ENCODE results near the gene FBH1.
A peak's percentile ranks its signal among the peaks of the same experiment; 100 is the strongest.
"Not testable (repeated sequence)": the region's sequence is repeated elsewhere in the genome, so short reads cannot be mapped to it uniquely, and the experiment has no call there.

FBH1 gene

GRCh38 chr10:5945561-5946418 is 55.7 kb downstream of the FBH1 start:
- TF ChIP-seq CTCF (IDR thresholded peaks at IDR 0.05; ENCODE audit: control extremely low read depth, extremely low read depth, low read depth, missing control alignments) = no peak
- DNase-seq (ENCODE audit: extremely low spot score) = no peak
- CTCF ChIA-PET = interaction anchor here (1.2 kb wide), 1 partner anchor 10 kb away, joined by 4 read pairs; no protein-coding TSS in a partner anchor
- POLR2A ChIA-PET = no interaction called here

- CTCF ChIA-PET; DNase-seq (ENCODE audit: extremely low spot score); POLR2A ChIA-PET: not testable (repeated sequence)
Observed at GRCh38 chr10:5946419-5946775, 56.4 kb downstream of the FBH1 start.

DNA sequence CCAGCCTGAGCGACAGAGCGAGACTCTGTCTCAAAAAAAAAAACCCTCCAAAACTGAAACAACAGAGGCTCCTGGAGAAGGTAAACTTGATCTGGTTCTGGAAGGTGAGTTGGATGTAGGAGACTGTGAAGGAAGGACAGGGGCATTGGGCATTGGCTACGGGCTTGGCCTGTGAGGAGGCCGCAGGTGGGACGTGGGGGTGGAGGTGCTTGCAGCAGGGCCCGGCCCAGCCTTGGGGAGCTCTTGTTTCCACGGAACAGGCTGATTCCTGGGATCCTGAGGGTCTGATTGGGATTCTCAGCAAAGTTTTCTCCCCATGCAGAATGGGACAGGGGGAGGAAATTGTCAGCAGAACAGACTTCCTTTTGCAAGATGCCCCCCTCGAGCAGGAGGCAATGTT is 56.7 kb downstream of the FBH1 start:
- DNase-seq (ENCODE audit: extremely low spot score) = no peak
- TF ChIP-seq CTCF (IDR thresholded peaks at IDR 0.05; ENCODE audit: control extremely low read depth, extremely low read depth, low read depth, missing control alignments) = no peak
- POLR2A ChIA-PET = no interaction called here
- CTCF ChIA-PET = no interaction called here

DNA sequence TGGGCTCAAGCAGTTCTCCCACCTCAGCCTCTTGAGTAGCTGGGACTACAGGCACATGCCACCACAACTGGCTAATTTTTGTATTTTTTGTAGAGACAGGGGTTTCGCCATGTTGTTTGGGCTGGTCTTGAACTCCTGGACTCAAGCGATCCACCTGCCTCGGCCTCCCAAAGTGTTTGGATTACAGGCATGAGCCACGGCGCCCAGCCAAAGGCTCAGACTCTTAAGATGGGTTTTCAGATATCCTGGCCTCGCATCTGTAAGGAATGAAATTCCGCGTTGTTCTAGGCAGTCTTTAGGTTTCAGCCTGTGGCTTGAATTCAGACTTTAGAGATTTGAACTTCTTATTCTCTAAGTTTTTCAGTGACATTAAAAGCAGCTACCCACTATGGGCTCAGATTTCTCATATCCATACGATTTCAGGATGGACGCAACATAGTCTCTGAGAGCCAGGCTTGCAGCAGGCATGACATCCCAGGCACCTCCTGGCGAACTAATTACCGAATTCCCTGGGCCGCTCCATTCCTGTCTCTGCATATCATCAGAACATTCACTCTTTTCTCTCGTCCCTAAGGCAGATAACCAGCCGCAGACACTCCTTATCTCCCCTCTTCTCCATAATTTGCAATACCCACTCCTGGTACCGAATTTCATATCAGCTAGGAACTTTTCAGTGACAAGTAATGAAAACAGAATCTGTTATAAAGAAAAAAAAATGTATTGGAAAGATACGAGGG is 57.6 kb downstream of the FBH1 start:
- ChIA-PET CTCF (no interaction called here), POLR2A (no interaction called here)
- no peak for DNase-seq (ENCODE audit: extremely low spot score)
- no peak for TF ChIP-seq CTCF (IDR thresholded peaks at IDR 0.05; ENCODE audit: control extremely low read depth, extremely low read depth, low read depth, missing control alignments)

- ChIA-PET POLR2A (no interaction called here), CTCF (interaction anchor here (1.1 kb wide), 1 partner anchor 102 kb away, joined by 6 read pairs; no protein-coding TSS in a partner anchor)
- DNase-seq (ENCODE audit: extremely low spot score) = no peak
- no peak for TF ChIP-seq CTCF (IDR thresholded peaks at IDR 0.05; ENCODE audit: control extremely low read depth, extremely low read depth, low read depth, missing control alignments)
Observed at GRCh38 chr10:5948208-5948585, 58.2 kb downstream of the FBH1 start.

GRCh38 chr10:5949009-5949759 is 59.1 kb downstream of the FBH1 start:
- peak; percentile 36 for TF ChIP-seq CTCF (IDR thresholded peaks at IDR 0.05; ENCODE audit: control extremely low read depth, extremely low read depth, low read depth, missing control alignments)
- CTCF ChIA-PET = interaction anchor here (1.1 kb wide), 1 partner anchor 101 kb away, joined by 6 read pairs; no protein-coding TSS in a partner anchor
- DNase-seq (ENCODE audit: extremely low spot score) = peak; percentile 49
- POLR2A ChIA-PET = no interaction called here
